Adipocyte (in vitro differentiated cells): ENCODE measurements around the gene PARD3.

Experiments
- DNase-seq: peaks from one replicate; pipeline ENCODE4 v3.0.0-alpha.2; 2015; ENCODE audit warnings: low read depth
- H3K27me3 ChIP-seq: replicated peaks from 2 replicates; pipeline ENCODE4 v1.7.0; 2013; ENCODE audit warnings: mild to moderate bottlenecking, low read length, moderate library complexity; ENCODE audit not compliant: control insufficient read depth, insufficient read depth
- H3K36me3 ChIP-seq: 2 replicates; pipeline ENCODE4 v1.7.0; 2013; ENCODE audit warnings: low read length, mild to moderate bottlenecking, moderate library complexity; ENCODE audit not compliant: control insufficient read depth, insufficient read depth, severe bottlenecking
- H3K4me1 ChIP-seq: 2 replicates; pipeline ENCODE4 v1.7.0; 2013; ENCODE audit warnings: mild to moderate bottlenecking, low read length, moderate library complexity; ENCODE audit not compliant: control insufficient read depth, insufficient read depth
- H3K4me3 ChIP-seq: 2 replicates; pipeline ENCODE4 v1.7.0; 2013; ENCODE audit warnings: mild to moderate bottlenecking, low read length, moderate library complexity
- H3K9ac ChIP-seq: 2 replicates; pipeline ENCODE4 v1.7.0; 2013; ENCODE audit warnings: mild to moderate bottlenecking, low read length, moderate library complexity
- H3K9me3 ChIP-seq: 2 replicates; pipeline ENCODE4 v1.7.0; 2013; ENCODE audit warnings: mild to moderate bottlenecking, low read length, moderate library complexity; ENCODE audit not compliant: control insufficient read depth

Gene PARD3

DNA sequence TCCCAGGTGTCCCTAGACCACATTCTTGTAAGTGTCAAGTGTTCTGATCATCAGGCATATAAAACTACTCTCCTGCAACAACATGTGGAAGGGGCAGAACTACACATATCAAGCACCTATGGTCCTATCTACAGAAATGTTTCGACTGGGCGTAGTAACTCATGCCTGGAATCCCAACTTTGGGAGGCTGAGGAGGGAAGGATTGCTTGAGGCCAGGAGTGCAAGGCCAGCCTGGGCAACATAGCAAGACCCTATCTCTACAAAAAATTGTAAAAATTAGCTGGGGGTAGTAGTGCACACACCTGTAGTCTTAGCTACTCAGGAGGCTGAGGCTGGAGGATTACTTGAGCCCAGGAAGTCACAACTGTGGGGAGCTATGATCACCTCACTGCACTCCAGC is 244.2 kb downstream of the PARD3 start:
- H3K9me3 ChIP-seq = no peaks in the 10 kb centered on the region
- H3K27me3 ChIP-seq = no peaks in the 10 kb centered on the region
- H3K36me3 ChIP-seq = no peaks in the 10 kb centered on the region
- H3K4me1 ChIP-seq = peaks cover 15% of the 10 kb centered on the region
- no peak for DNase-seq
- no peak overlapping the region for H3K4me3 ChIP-seq
- no peak overlapping the region for H3K9ac ChIP-seq

- Histone ChIP-seq H3K9ac (no peak overlapping the region), H3K4me1 (peaks cover 8% of the 10 kb centered on the region), H3K4me3 (no peak overlapping the region), H3K9me3 (no peaks in the 10 kb centered on the region), H3K36me3 (no peaks in the 10 kb centered on the region), H3K27me3 (no peaks in the 10 kb centered on the region)
- no peak for DNase-seq
These were observed 247.3 kb downstream of the PARD3 start for GRCh38 chr10:34567659-34568253.

DNA sequence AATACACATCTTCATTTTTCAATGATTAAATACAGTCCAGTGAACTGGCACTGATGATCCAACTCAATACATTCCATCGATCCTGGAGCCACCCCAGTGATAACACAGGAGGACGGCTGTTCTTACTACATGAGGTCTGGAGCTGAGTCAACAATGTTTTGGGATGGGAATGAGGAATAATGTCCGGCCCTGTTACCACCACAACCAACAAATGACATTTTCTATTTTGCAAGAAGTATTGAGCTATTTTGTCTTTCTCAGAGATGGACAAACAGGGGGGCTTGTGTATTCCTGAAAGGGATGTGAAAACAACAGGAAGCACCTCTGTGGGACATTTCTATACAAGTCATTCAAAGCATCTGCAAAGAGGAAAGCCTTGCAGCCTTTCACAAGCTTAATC is 249.2 kb downstream of the PARD3 start:
- DNase-seq = peak; percentile 56
- Histone ChIP-seq H3K4me1 (peaks cover 8% of the 10 kb centered on the region), H3K4me3 (no peak overlapping the region), H3K9me3 (no peaks in the 10 kb centered on the region), H3K27me3 (no peaks in the 10 kb centered on the region), H3K36me3 (no peaks in the 10 kb centered on the region), H3K9ac (no peak overlapping the region)

DNA sequence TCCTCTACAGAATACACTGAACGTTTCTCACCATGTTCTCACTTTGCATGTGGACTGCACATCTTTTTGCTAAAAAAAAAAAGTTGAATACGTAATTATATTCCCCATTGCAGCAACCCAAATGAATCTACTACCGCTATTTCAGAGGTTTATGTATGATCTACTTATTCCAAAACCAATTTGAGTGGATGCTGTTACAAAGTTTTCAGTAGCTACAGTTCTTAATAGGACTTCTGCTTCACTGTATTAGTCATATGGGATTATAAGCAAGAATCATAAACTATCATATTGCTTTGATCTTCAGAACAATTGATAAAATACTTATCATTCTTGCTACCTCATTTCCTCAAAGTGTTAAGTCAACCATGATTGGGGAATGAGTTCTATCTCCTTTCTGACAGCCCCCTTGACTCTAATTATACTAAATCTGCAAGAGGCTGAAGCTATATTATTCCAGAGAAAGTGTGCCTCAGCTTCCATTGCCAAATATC is 257.0 kb downstream of the PARD3 start:
- H3K27me3 ChIP-seq = no peaks in the 10 kb centered on the region
- H3K36me3 ChIP-seq = no peaks in the 10 kb centered on the region
- H3K9me3 ChIP-seq = no peaks in the 10 kb centered on the region
- no peak for DNase-seq
- H3K4me1 ChIP-seq = no peaks in the 10 kb centered on the region
- H3K4me3 ChIP-seq = no peak overlapping the region
- H3K9ac ChIP-seq = no peak overlapping the region

DNA sequence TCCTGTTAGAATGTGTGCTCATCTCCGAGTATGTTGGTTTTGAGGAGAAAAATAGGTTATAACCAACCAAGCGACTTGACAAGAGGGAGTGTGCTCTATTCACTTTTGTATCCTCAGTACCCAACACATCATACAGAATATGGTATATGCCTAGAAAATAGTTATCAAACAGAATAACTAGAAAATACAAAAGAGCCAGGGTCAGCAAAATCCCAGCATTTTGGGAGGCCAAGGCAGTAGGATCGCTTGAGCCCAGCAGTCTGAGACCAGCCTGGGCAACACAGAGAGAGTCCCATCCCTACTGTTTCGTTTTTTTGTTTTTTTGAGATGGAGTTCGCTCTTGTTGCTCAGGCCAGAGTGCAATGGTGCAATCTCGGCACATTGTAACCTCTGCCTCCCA is 257.9 kb downstream of the PARD3 start:
- H3K4me3 ChIP-seq = no peak overlapping the region
- H3K36me3 ChIP-seq = no peaks in the 10 kb centered on the region
- no peaks in the 10 kb centered on the region for H3K27me3 ChIP-seq
- no peaks in the 10 kb centered on the region for H3K4me1 ChIP-seq
- no peaks in the 10 kb centered on the region for H3K9me3 ChIP-seq
- H3K9ac ChIP-seq = no peak overlapping the region
- DNase-seq = no peak

GRCh38 chr10:34555653-34556052 is 259.4 kb downstream of the PARD3 start:
- H3K36me3 ChIP-seq = no peaks in the 10 kb centered on the region
- H3K27me3 ChIP-seq = no peaks in the 10 kb centered on the region
- H3K9ac ChIP-seq = no peak overlapping the region
- no peaks in the 10 kb centered on the region for H3K4me1 ChIP-seq
- H3K9me3 ChIP-seq = no peaks in the 10 kb centered on the region
- no peak overlapping the region for H3K4me3 ChIP-seq
- DNase-seq = no peak

GRCh38 chr10:34553747-34554146 is 261.3 kb downstream of the PARD3 start:
- no peak for DNase-seq
- Histone ChIP-seq H3K27me3 (no peaks in the 10 kb centered on the region), H3K9ac (no peak overlapping the region)

GRCh38 chr10:34551295-34551694 is 263.8 kb downstream of the PARD3 start:
- no peak for DNase-seq
- Histone ChIP-seq H3K9ac (no peak overlapping the region), H3K36me3 (no peaks in the 10 kb centered on the region), H3K4me1 (peaks cover 8% of the 10 kb centered on the region), H3K9me3 (no peaks in the 10 kb centered on the region), H3K27me3 (no peaks in the 10 kb centered on the region), H3K4me3 (no peak overlapping the region)

More at GRCh38 chr10:34553747-34554146, 261.3 kb downstream of the PARD3 start:
- H3K9me3 ChIP-seq = no peaks in the 10 kb centered on the region
- no peak overlapping the region for H3K4me3 ChIP-seq
- H3K36me3 ChIP-seq = no peaks in the 10 kb centered on the region
- peaks cover 3% of the 10 kb centered on the region for H3K4me1 ChIP-seq

DNA sequence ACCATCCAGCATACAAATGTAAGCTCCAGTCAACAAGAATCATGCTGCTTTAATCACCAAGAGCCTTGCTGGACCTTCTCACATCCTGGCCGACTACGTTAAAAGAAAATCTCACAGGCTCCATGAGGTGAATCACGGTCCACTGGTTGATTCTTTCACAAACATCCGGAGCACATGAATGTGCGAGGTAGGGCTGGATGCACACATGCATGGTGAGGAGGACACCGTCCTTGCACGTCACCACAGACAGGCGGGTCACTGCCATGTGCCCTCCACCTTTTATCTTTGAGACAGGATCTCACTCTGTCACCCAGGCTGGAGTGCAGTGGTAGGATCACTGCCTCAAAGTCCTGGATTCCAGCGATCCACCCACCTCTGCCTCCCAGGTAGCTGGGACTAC is 265.1 kb downstream of the PARD3 start:
- Histone ChIP-seq H3K36me3 (no peaks in the 10 kb centered on the region), H3K9ac (no peak overlapping the region), H3K4me1 (peaks cover 8% of the 10 kb centered on the region), H3K4me3 (no peak overlapping the region), H3K27me3 (no peaks in the 10 kb centered on the region), H3K9me3 (no peaks in the 10 kb centered on the region)
- no peak for DNase-seq

DNA sequence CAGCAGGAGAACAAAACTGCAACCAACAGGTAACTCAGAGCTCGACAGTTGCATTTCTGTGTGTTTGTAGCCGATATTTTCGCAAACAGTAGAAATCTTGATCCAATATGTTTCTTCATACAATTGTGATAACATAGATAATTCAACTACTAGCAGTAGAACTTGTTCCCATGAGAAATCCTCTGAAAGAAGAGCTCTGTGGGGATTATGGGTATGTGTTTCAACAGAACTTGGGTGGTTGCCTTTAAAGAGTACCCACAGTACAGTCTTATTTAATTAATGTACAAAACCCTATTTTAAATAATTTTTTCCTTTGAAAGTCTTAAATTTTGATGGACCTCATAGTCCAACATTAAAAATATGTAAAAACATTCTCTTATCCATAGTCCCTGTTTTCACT is 266.1 kb downstream of the PARD3 start:
- Histone ChIP-seq H3K4me3 (peak overlapping the region; percentile 13), H3K27me3 (no peaks in the 10 kb centered on the region), H3K36me3 (no peaks in the 10 kb centered on the region), H3K9me3 (no peaks in the 10 kb centered on the region), H3K9ac (no peak overlapping the region), H3K4me1 (peaks cover 8% of the 10 kb centered on the region)
- DNase-seq = peak; percentile 34

DNA sequence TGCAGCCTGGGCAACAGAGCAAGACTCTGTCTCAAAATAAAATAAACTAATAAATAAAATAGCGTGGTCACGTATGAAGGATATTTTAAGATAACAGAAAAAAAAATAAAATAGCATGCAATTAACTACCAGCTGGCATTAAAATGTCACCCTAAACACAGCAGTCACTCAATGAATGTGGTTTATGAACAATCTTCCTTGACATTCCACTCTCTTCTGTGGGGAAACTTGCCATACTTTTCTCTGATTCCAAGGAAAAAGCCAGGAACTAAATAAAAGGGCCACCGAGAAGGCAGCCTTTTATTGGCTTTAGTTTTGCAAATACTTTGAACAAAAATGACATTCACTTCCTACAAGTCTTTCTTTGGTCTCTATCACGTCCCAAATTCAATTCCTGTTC is 266.6 kb downstream of the PARD3 start:
- no peaks in the 10 kb centered on the region for H3K36me3 ChIP-seq
- no peak overlapping the region for H3K4me3 ChIP-seq
- DNase-seq = no peak
- H3K9ac ChIP-seq = no peak overlapping the region
- H3K27me3 ChIP-seq = no peaks in the 10 kb centered on the region
- no peaks in the 10 kb centered on the region for H3K9me3 ChIP-seq
- peaks cover 8% of the 10 kb centered on the region for H3K4me1 ChIP-seq

- Histone ChIP-seq H3K9me3 (no peaks in the 10 kb centered on the region), H3K27me3 (no peaks in the 10 kb centered on the region), H3K4me1 (peaks cover 8% of the 10 kb centered on the region), H3K4me3 (no peak overlapping the region), H3K9ac (no peak overlapping the region), H3K36me3 (no peaks in the 10 kb centered on the region)
- DNase-seq = no peak
These were observed 267.4 kb downstream of the PARD3 start for GRCh38 chr10:34547695-34548094.
